ENCODE measurements around the gene POLR3A.
"Not testable (repeated sequence)": the region's sequence is repeated elsewhere in the genome, so short reads cannot be mapped to it uniquely, and the experiment has no call there.

Gene POLR3A

DNA sequence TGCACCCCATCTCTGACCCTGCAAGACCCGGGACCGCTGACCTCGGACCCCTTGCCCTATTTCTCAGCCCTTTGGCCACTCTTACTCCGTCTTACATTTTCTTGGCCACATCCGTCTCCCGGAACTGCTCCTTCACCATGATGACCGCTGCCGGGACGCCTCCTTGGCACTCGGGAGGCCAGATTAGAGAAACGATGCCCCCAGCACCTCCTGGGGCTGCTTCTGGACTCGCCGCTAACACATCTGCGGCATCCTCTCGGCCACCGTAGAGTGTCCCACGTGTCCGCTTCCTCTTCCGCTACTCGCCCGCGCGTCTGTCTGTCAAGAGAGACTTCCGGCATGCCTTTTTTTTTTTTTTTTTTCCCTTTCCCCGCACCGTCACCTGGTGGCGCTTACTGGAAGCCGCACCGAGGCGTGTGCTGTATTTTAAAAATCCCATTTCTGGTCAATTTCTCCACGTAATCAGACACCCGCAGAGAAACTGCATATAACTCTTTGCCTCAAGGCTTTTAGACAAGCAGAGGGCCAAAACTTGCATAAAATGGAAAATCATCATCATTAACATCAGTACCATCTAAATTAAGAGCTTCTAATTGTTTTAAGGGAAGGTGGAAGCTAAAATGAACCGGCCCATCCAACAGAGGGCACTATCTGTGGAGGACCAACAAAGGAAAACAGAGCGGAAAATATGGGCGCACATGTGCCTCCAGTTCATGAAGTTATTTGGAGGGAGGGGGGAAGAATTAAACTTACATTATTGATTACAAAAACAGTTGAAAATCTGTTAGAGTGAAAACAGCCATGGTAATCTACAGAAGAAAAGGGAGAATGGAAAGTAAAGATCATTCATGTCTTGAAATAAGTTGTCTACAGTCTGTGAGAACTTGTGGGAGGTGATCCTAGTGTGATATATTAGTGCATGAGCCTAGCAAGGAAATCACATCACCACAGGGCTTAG is at the start of gene POLR3A:
Gene POLR3A (minus strand): TSS at position 247 of the 958 bp plus-strand sequence. CDS start 108 bp downstream, at position 139.
- peak; percentile 93 for DNase-seq

DNA sequence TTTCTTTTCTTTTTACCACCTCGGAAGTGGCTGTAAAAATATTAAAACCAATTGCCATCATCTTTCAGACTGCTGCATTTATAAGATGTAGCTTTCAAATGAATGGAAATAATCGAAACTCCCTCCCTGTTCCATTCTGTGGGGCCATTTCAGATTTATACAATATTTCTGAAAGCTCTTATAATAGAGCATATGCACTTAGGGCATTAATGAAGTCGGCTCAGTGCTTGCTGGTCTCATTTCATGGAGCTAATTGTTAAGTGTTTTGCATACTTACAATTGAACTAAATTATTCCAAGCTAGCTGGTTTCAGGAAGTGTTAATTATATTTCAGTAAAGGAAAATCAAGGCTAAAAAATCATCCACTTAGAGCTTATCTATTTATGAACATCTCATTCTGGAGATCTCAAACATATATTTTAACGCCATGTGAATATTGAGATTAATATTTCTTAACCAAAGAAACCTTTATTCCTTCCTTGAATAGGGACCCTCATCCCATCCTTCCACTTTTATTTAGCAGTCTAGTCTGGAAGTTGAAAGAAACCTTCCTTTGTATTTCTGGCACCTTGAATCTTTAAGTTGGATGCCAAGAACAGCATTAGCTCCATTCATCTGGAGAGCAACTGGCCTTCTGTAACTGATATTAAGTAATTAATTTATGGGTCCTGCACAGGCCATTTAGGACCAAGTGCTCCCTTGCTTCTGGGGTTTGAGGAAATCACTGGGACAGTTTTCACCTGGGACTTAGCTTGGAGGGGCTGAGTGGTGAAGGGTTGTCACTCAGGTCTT is 49.4 kb upstream of the POLR3A start:
- DNase-seq, result no peak

DNA sequence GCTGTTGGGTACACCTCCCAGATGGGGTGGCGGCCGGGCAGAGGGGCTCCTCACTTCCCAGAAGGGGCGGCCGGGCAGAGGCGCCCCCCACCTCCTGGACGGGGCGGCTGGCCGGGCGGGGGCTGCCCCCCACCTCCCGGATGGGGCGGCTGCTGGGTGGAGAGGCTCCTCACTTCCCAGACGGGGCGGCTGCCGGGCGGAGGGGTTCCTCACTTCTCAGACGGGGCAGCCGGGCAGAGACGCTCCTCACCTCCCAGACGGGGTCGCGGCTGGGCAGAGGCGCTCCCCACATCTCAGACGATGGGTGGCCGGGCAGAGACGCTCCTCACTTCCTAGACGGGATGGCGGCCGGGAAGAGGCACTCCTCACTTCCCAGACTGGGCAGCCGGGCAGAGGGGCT is 46.5 kb upstream of the POLR3A start:
- DNase-seq, result not testable (repeated sequence)

DNA sequence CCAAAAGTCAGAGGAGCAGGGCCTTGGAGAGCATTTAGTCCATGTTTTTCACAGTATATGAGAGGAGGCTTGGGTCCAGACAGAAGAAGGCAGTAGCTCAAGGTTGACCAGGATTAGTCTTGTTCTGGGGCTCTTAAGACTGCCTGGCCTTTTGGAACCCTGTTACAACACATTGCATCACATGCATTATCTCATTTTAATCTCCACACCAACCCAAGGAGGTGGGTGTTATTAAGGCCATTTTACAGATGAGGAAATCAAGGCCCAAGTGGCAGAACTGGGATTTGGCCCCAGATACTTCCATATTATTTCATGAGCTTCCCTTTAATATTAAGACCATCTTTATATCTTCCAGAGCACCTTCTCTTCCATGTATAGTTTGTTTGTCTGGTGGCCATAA is 43.2 kb upstream of the POLR3A start:
- DNase-seq, result no peak

DNA sequence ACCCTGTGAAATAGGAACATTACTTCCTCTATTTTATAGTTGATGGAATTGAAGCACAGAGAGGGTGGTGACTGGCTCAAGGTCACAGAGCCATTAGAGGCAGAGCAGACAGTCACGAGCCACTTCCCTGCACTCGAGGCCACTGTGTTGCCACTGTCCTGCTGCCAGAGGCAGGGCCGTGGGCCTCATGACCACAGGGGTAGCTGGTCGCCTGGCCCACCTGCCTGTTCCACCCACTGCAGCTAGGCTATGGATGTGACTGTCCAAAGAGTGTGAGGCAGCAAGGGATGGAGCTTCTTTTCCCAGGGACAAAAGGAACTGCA is 42.5 kb upstream of the POLR3A start:
- no peak for DNase-seq

DNA sequence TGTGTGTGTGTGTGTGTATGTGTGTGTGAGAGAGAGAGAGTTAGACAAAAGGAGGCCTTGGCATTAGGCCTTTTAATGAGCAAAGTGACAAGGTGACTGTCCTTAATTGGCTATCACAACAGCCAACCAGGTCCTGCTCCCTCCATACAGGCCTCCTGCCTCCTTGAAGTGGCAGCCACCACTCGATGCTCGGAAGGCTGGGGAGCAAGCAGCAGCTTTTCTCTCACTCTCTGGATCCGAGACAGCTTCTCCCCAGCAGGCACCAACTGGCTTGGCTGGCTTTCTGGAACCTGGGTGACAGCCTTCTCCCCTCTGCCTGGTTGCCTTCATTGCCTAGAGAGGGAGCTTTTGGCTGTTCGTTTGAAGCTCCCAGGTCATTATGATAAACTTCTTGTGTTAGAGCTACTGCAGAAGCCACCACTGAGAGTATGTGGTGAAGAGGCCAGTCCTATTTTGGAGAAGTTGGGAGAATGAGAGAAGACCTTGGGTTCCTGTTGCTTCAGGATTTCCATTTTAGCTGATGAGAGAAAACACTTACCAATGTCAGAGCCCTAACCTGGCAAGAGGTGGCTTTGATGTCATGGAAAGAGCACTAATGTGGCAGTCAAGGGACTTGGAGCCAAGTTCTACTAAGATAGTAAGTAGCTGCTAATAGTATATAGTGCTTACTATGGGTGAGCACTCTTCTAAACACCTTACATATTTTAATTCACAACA is 42.0 kb upstream of the POLR3A start:
- peak; percentile 44 for DNase-seq

DNA sequence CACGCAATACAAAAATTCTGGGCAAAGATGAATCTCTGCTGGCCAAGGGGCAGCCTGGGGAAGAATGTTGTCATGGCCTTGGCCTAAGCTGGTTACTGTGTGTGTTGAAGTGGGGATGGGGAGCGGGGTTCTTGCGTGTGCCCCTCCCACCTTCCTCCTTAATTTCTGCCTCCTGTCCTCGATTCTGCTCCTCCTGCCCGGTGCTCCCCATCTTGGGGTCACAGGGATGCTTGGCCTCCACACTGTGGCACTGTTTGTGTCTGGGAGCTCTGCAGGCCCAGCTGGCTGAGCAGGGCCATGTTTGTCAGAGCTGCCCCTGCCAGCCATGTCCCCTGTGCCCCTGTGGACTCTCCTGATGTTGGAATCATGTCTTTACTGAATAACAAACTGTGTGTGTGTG is 41.4 kb upstream of the POLR3A start:
- DNase-seq, result no peak

DNA sequence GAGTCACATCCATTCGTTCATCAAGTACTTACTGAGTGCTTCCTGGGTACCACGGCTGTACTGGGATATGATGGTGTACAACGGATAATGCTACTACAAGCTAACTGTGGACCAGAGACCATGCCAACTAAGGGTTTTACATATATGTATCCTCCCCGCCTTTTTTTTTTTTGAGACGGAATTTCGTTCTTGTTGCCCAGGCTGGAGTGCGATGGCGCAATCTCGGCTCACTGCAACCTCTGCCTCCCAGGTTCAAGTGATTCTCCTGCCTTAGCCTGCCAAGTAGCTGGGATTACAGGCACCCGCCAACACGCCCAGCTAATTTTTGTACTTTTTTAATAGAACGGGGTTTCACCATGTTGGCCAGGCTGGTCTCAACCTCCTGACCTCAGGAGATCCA is 40.7 kb upstream of the POLR3A start:
- not testable (repeated sequence) for DNase-seq

DNA sequence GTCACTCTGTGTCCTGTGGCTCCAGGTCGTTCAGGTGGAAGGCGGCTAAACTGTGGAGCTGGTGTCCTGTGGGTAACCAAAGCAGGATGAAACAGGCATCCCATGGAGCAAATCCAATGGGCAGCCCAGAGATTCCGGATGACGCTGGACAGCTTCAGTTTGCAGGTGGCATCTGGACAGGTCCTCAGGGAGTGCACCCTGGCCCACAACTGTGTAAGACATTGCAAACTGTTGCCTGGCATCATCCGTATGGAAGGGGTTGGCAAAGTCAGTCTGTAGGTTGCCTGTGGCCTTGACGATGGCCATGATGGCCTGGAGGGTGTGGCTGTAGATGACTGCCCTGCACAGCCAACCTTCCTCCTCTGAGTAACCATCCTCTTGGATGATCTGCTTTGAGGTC is 39.8 kb upstream of the POLR3A start:
- DNase-seq, result no peak

DNA sequence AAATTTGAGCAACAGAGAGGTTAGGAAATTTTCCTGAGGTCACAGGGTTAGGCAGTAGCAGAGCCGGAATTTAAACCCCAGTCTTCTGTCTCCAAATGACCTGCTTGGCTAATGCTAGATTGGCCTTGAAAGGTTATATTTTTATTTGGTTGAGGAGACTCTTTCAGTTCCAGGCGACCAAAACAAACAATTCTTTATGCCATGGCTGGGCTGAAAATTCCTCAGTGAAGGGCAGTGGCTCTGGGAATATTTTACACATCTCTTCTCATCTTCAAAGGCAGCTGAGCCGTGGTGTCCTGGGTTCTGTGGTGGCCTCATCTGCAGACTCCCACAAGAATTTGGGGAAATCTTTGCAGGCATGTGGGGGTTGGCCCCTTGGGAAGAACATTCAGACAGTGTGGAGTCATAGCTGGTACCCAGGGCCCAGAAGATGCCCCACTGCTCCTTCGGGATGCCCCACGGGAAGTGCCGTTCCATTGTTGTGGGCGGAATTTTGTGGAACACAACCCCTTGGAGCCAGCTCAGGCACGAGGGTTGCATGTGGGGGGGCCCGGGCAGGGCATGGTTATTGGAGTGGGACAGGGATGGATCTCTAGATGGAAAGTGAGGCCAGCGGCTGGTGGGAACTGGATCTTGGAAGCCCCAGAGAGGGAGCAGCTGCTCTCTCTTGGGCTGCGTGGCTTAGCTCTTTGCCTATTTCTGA is 37.6 kb upstream of the POLR3A start:
- DNase-seq, result no peak

DNA sequence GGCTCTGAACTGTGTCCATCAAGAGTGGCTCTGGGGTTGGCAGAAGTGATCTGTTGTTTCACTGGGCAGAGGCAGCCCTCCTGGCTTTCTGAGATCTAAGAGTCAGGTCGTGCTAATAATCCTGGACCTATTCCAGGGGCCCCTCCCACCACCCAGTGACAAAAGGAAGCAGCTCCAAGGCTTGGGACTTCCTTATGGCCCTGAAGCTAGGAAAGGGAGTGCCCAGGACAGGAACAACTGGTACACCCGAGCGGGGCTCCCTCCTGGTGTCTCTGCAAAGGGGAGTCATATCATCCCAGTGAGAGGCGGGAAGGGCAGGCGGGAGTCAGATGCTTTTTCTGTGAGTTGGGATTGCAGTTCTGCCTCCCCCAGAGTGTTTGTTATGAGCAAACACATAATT is 36.7 kb upstream of the POLR3A start:
- no peak for DNase-seq

DNA sequence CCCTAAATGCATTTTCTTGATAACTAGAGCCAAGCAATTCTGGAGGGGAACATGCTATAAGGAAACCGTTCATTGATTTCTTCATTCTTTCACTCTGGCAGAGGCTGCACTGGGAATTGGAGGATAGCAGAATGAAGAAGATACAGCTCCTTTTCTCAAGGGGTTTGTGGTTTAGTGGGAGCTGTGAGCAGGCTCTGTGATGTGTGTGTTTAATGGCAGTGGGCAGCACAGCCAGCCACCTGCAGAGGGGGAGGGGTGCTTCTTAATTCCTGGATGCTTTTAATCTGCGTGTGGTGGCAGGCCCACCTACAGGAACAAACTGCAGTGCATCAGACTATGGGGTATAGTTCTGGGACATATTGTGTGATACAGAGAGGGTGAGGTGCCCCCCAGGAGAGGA is 36.3 kb upstream of the POLR3A start:
- DNase-seq, result no peak

DNA sequence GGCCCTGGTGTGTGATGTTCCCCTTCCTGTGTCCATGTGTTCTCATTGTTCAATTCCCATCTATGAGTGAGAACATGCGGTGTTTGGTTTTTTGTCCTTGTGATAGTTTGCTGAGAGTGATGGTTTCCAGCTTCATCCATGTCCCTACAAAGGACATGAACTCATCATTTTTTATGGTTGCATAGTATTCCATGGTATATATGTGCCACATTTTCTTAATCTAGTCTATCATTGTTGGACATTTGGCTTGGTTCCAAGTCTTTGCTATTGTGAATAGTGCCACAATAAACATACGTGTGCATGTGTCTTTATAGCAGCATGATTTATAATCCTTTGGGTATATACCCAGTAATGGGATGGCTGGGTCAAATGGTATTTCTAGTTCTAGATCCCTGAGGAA is 35.6 kb upstream of the POLR3A start:
- not testable (repeated sequence) for DNase-seq

DNA sequence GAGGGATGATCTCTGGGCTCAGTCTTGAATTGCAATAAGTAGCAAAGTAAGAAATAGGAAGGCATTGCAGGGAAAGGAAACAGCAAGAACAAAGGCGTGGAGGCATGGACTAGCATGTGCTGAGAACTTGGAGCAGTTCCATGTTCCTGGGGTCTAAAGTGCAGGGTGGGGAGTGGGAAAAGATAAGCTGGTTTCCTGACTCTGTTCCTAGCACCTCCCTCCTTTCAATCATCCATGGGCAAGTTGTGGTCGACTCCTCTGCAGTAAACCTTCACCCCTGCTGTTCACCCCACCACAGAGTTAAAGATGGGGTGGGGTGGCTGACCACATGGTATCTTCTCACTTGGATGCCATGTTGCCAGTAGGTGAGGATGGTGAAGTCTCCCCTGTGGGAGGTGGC is 33.9 kb upstream of the POLR3A start:
- no peak for DNase-seq

DNA sequence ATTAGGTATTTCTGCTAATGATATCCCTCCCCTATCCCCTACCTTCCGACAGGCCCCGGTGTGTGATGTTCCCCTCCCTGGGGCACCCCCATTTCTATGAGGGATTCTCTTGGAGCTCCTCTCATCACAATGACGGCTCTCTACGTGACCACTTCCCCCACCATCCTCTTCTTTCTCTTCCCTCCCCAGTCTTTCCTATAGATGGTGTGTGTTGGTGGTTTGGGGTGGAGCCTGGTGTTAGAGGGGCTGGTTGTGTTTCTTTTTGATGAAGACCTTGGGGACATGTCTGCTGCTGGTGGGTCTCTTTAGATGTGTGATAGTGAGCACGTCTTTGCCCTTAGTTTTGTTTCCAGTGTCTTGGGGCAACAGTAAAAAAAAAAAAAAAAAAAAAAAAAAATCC is 33.0 kb upstream of the POLR3A start:
- DNase-seq, result no peak

DNA sequence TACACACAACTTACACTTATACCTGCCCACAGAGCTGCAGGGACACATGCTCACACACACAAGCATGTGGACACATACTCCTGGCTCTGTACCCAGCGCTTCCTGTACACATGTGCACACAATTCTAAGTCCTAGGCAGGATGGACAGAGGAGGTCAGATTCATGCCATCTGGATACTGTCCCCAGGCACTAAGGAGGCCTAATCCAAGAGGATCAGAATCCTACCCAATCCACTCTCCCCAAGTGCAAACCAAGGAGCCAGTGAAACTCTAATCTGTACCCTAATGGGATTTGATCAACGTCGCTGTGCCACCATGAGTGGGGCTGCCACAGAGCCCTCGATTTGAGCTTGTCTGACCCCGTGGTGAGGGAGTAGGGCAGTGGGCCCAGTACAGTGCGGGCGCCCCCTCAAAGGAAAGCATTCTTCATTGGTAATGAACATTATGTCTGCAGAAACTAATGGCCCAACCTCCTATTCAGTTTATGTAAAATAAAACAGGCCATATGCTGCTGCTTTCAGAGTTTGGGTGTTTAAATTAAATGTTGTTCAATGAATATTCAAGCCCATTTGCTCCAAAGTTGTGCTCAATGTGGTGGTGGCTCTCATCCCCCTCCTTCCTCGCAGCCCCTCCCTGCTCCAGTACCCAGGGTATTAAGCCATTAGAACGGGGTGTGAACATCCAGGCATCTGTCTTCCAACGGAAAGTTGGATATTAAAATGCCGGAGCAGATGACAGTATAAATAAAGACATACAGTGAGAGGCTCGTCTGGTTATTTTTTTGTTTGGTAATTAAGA is 30.8 kb upstream of the POLR3A start:
- DNase-seq, result no peak

DNA sequence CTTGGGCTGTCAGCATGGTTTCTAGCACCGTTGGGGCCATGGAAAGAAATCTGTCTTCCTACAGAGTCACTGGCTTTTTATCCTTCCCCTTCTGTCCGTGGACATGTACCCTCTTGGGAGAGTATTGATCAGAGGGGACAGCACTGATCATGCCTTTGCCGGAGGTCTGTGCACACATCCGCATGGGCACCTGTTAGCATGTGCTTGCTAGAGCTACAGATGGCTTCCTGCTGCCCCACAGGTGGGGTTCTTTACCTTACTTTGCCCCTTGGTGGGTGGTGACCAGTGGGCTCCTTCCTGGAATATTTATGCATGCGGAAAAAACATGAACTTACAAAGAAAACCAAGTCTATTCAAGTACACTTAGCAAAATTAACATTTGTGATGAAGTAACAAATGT is 29.2 kb upstream of the POLR3A start:
- DNase-seq, result no peak

DNA sequence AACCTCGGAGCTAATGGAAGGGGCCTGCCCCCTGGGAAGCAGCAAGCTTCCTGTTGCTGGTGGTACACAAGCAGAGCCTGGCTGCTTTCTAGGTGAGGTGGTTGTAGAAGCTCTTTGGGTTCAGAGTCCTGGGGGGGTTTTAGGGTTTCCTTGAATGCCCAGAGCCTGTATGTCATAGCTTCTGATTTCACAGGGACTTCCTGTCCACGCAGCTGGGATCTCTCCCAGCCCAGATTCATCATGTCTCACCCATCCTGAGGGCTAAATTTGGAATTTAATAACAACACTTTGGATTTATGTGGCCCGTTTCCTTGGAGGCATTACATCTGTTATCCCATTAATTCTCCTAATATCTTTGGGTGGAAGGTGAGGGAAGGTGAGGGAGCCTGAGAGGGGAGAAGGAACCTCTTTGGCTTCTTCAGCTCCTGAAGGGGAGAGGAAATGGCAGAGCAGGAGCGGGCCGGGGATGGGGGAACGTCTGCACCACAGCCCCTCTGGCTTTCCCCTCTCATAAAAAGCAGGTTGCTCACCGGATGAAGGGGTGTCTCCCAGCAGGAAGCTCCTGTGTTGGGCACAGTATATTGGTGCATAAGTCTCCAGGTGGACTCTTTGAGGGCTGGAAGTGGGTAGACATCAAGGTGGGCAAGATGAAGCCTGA is 24.0 kb upstream of the POLR3A start:
- no peak for DNase-seq

DNA sequence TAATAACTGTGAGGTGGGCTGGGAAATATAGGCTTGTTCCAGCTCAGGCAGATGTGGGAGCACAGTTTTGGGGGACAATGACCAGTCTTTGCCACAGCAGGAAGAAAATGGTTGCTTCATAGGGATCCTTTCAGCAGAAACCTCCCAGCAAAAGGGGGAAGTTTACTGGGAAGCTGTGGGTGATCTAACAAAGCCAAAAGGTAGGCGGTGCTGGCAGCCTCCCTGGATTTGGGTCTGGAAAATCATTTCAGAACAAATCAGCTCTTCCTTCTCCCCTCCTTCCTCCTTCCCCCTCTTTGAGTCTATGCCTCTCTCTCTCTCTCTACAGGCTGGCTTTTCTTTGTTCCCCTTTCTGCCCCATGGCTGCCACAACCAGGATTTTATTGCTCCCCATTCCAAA is 20.5 kb upstream of the POLR3A start:
- no peak for DNase-seq

DNA sequence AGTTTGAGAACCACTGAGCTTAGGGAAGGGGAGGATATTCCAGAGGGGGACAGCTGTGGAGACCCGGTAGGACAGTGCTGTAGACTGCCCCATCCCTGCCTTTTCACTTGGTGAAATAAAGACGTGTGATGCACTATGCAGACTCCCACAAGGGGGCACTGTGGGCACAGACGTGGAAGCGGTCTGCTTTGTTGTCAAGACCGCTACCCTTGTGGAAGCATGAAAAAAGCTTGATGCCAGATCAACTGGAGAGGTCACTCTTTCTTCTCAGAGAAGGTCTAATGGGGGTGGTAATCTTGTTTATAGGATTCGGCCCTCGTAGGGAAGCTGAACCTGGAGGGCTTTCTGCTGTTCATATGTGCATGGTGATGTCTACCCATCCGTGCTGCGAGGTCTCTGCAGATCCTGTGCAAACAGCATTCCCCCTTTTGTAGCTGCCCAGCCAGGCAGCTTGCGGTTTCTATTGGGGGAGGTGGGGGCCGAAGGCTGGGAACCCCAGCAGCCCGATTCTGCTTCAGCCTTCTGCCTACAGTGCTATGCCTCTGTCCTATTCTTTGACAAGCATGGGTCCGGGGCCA is 18.1 kb upstream of the POLR3A start:
- peak; percentile 77 for DNase-seq

DNA sequence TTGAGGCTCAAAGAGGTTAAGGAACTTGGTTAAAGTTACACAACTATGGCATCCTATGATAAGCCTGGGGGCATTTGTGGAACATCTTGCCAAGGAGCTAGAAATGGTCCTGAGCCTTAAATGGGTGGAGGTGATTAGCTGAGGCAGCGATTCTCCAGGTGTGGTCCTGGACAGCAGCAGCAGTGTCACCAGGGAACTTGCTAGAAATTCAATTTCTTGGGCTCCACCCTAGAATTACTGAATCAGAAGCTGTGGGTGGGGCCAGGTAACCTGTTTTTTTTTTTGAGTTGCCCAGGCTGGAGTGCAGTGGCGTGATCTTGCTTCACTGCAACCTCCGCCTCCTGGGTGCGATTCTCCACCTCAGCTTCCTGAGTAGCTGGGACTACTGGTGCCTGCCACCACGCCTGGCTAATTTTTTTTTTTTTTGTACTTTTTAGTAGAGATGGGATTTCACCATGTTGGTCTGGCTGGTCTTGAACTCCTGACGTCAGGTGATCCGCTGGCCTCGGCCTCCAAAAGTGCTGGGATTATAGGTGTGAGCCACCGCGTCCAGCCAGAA is 17.5 kb upstream of the POLR3A start:
- no peak for DNase-seq

All from MV-4-11 (cell line).